Calu3 (cell line): ENCODE results near the gene ZBTB44. TPM values are rescaled to one million over a fixed set of nuclear protein-coding genes. Genes with fewer than 3 reads are reported as not detected.

Source experiments
- BruUV-seq: library from RNA; stranded (reverse); fragments of 400-500 nt; replicated peaks from 2 replicates; lab custom pipeline; 2021; lab: Mats Ljungman, UMichigan
- CTCF ChIA-PET: fragments of 300-600 bp; sonication (Branson Sonifier 250); formaldehyde crosslinking; loops from one replicate; lab custom pipeline; 2022; ENCODE audit warnings: antibody characterized with exemption; lab: Charles Lee
- DNase-seq: peaks from one replicate; pipeline ENCODE4 v3.0.0; 2022
- H3K27ac Mint-ChIP-seq: one replicate; pipeline ENCODE4 v1.8.0; 2022; ENCODE audit warnings: mixed read lengths; ENCODE audit not compliant: unreplicated experiment
- H3K27me3 Mint-ChIP-seq: one replicate; pipeline ENCODE4 v1.8.0; 2022; ENCODE audit warnings: mixed read lengths; ENCODE audit not compliant: unreplicated experiment
- H3K36me3 Mint-ChIP-seq: one replicate; pipeline ENCODE4 v1.8.0; 2022; ENCODE audit warnings: mild to moderate bottlenecking, moderate library complexity, mixed read lengths; ENCODE audit not compliant: insufficient read depth, unreplicated experiment
- H3K4me1 Mint-ChIP-seq: one replicate; pipeline ENCODE4 v1.8.0; 2022; ENCODE audit warnings: mild to moderate bottlenecking, low read depth, mixed read lengths; ENCODE audit not compliant: unreplicated experiment
- H3K4me3 Mint-ChIP-seq: one replicate; pipeline ENCODE4 v1.8.0; 2022; ENCODE audit warnings: mild to moderate bottlenecking, low read depth, moderate library complexity, mixed read lengths; ENCODE audit not compliant: unreplicated experiment
- H3K9me3 Mint-ChIP-seq: one replicate; pipeline ENCODE4 v1.8.0; 2022; ENCODE audit warnings: low read depth, mixed read lengths; ENCODE audit not compliant: unreplicated experiment
- CTCF ChIP-seq: fragments of 200-600 bp; IDR thresholded peaks from one replicate; pipeline ENCODE4 v1.8.0; 2022; ENCODE audit warnings: antibody characterized with exemption; ENCODE audit not compliant: unreplicated experiment
- intact Hi-C: fragments of 100-400 bp; cut with micrococcal nuclease; formaldehyde crosslinking; loops from one replicate; pipeline ENCODE4 v1.10.0; 2022; ENCODE audit not compliant: unreplicated experiment
- total RNA-seq: library from RNA; stranded (reverse); gene quantifications from 2 replicates; pipeline ENCODE4 v1.2.3, GENCODE V29; 2022

Gene ZBTB44
- total RNA-seq, 1 experiment from 2014 or later: 29.7 TPM

GRCh38 chr11:130199792-130200191 lies 114.9 kb downstream of the ZBTB44 start:
- no TSS peak for BruUV-seq
- intact Hi-C loops: no loop called here
- no peak overlapping the region for H3K27ac Mint-ChIP-seq

GRCh38 chr11:130198964-130199363 lies 115.8 kb downstream of the ZBTB44 start:
- CTCF ChIA-PET: no interaction called here
- no peaks in the 10 kb centered on the region for H3K27me3 Mint-ChIP-seq
- H3K4me1 Mint-ChIP-seq: no peaks in the 10 kb centered on the region
- BruUV-seq: no TSS peak
- no peak overlapping the region for H3K4me3 Mint-ChIP-seq
- peaks cover 3% of the 10 kb centered on the region for H3K9me3 Mint-ChIP-seq
- peaks cover 25% of the 10 kb centered on the region for H3K36me3 Mint-ChIP-seq
- no peak overlapping the region for H3K27ac Mint-ChIP-seq
- TF ChIP-seq CTCF: no peak
- intact Hi-C loops: no loop called here
- DNase-seq: no peak

More at GRCh38 chr11:130199792-130200191, 114.9 kb downstream of the ZBTB44 start:
- H3K9me3 Mint-ChIP-seq: peaks cover 3% of the 10 kb centered on the region
- no peak overlapping the region for H3K4me3 Mint-ChIP-seq
- no peaks in the 10 kb centered on the region for H3K27me3 Mint-ChIP-seq
- H3K36me3 Mint-ChIP-seq: peaks cover 23% of the 10 kb centered on the region
- TF ChIP-seq CTCF: no peak
- no peak for DNase-seq
- no peaks in the 10 kb centered on the region for H3K4me1 Mint-ChIP-seq
- CTCF ChIA-PET: no interaction called here

DNA sequence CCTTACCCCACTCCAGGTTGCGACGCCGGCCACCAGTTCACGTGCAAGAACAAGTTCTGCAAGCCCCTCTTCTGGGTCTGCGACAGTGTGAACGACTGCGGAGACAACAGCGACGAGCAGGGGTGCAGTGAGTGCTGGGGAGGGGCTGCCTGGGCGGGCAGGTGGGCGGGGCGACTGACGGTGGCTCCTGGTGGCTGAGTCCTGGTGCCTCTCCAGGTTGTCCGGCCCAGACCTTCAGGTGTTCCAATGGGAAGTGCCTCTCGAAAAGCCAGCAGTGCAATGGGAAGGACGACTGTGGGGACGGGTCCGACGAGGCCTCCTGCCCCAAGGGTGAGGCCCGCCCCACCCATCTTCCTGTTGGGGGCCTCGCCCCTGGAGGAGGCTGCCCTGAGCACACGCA lies 116.4 kb downstream of the ZBTB44 start:
- Mint-ChIP-seq H3K27ac (no peak overlapping the region), H3K4me1 (no peaks in the 10 kb centered on the region), H3K27me3 (no peaks in the 10 kb centered on the region), H3K4me3 (no peak overlapping the region), H3K9me3 (peaks cover 3% of the 10 kb centered on the region), H3K36me3 (peaks cover 24% of the 10 kb centered on the region)
- BruUV-seq: no TSS peak
- TF ChIP-seq CTCF: no peak
- no peak for DNase-seq
- intact Hi-C loops: no loop called here
- CTCF ChIA-PET: no interaction called here

GRCh38 chr11:130197386-130198035 lies 117.2 kb downstream of the ZBTB44 start:
- intact Hi-C loops: no loop called here
- no TSS peak for BruUV-seq
- Mint-ChIP-seq H3K9me3 (peaks cover 3% of the 10 kb centered on the region), H3K27ac (no peak overlapping the region), H3K27me3 (no peaks in the 10 kb centered on the region), H3K4me3 (no peak overlapping the region), H3K4me1 (no peaks in the 10 kb centered on the region), H3K36me3 (peaks cover 23% of the 10 kb centered on the region)
- DNase-seq: no peak
- TF ChIP-seq CTCF: no peak
- CTCF ChIA-PET: no interaction called here
